HG02943 (cell line): ENCODE results near the gene ROBO2.

ENCODE experiments used
- ATAC-seq: cut with Tn5 transposase; IDR thresholded peaks from one replicate; pipeline ENCODE4 v1.9.1; 2021; ENCODE audit warnings: mild to moderate bottlenecking, low read depth, moderate library complexity; ENCODE audit not compliant: unreplicated experiment

Gene ROBO2

DNA sequence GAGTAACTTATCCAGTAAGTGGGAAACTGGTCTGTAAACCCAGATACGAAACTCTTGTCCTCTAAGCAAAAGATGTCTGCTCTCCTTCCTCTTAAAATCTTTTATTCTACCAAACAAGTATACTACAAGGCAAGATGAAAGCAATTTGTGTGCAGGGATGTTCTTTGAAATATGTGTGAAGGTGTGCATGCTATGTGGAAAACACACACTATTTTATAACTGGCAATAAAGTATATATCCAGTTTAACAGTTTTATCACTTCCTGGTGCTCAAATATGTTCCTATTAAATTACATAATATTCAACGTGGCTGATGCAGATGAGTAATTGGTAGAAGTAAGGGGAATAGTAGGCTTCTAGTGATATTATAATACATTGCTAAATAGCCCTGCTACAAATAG, 566.5 kb downstream of the ROBO2 start:
- no peak for ATAC-seq

DNA sequence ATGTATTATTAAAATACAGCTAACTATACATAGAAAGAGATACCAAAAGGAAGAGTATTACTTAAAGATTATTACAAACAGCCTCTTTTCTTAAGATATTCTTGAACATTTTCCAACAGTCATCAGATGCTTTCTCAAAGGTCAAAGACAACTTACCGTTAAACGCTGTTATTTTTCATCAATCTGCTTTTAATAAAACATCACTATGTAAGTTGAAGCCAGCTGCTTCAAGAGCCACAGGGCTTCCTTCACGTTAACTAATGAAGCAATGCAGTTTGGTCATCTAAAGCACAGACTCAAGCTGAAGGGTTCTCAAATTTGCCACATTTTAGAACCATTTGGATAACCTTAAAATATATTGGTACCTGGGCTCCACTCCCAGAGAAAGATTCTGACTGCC, 578.8 kb downstream of the ROBO2 start:
- ATAC-seq: no peak

DNA sequence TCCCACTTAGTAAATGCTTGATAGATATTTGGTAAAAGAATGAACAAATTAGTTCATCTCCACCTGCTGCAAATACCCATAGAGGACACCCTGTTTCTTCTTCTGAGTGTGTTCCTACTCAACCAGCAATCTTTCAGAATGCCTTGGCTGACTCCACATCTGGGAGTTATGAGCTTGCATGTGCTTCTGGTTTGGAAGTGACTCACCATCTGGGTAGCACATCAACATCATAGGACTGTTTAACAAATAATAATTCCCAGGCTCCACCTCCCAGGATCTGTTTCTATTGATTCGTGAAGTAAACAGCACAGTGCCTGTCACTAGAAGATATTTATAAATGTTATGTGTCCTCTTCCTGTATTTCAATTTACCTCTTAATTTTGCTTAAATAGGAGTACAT, 580.1 kb downstream of the ROBO2 start:
- no peak for ATAC-seq

- no peak for ATAC-seq
Observed at GRCh38 chr3:77623500-77623899, 583.6 kb downstream of the ROBO2 start.

DNA sequence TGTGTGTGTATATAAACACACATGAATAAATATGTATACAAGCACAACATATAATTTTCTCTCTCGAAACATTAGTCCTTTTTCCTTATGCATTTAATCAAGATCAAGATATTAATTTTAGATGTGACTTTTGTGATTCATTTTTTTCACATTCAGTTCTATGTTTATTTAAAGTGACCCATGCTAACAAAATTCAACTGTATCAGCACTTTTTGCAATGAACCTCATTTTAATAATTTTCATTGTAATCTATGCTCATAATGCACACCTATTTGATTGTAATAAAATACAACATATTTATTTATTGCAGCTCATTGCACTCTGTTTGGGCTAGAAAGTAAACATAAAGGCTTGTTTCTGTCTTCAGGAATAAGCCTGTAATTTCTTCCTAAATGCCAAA, 586.3 kb downstream of the ROBO2 start:
- ATAC-seq: no peak

GRCh38 chr3:77648214-77648613, 608.3 kb downstream of the ROBO2 start:
- no peak for ATAC-seq

GRCh38 chr3:77648664-77649063, 608.8 kb downstream of the ROBO2 start:
- ATAC-seq: no peak

DNA sequence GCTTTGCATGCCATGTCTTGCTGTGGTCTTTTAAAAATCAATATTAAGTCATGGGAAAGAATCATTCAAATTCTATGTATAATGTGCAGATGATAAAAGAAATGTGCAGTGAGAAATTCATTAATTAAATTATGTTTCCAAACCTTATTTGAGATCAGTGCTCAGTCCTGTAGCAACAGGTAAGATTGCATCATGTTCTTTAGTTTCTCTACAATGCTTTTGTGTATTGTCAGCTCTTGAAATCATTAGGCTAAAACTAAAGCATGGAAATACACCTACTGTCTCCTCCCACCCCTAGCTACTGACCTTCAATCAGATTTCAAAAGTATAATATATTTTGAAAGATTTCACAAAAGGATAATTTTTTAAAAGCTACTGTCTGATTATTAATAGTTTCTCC, 612.7 kb downstream of the ROBO2 start:
- ATAC-seq: no peak

GRCh38 chr3:77655396-77655795, 615.5 kb downstream of the ROBO2 start:
- no peak for ATAC-seq

DNA sequence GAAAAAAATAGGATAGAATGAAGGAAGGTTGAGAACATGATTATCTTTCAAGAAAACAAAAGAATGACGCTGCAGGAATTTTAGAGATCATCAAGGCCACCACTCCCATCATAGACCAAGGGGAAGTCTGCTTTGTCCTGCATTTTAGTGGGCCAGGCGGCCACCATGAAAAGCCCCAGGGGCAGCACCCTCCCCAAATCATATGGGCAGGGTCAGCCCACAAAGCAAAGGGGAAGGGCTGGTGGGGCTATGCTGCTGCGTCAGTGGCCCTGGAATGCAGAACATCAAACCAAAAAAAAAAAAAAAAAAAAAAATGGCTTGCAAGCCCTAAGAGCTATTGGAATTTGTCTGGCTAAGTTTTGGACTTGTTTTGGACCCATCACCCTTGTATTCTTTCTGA, 620.8 kb downstream of the ROBO2 start:
- ATAC-seq: no peak

GRCh38 chr3:77667901-77668300, 628.0 kb downstream of the ROBO2 start:
- no peak for ATAC-seq

GRCh38 chr3:77668376-77668775, 628.5 kb downstream of the ROBO2 start:
- ATAC-seq: no peak

DNA sequence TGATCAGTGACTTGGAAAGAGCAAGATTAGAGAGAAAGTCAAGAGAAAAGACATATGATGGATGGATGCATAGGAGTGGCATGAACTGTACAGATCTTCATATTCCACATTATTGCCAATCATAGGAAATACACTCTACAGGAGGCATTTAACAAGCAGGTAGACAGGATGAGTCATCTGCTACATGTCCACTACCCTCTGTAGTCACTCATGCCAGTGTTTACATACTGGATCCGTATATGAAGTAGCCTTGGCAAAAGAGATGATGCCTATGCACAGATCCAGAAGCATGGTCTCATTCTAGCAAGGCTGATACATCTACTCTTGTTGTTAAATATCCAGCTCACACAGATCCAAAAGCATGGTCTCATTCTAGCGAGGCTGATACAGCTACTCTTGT, 632.1 kb downstream of the ROBO2 start:
- ATAC-seq: no peak

DNA sequence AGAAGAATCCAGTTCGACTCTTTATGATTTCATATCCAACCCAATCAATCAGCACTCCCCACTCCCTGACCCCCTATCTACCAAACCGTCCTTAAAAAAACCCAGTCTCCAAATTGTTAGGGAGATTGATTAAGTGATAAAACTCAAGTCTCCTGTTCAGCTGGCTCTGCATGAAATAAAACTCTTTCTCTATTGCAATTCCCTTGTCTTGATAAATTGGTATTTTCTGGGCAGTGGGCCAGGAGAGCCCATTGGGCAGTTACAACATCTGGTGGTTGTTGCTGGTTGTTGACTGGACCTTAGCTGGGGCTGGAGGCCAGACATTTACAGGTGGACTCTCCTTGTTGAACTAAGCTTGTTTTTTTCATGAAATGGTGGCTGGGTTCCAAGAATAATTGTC, 642.3 kb downstream of the ROBO2 start:
- ATAC-seq: no peak

- ATAC-seq: no peak
Observed at GRCh38 chr3:77684115-77684514, 644.2 kb downstream of the ROBO2 start.

GRCh38 chr3:77685713-77686112, 645.8 kb downstream of the ROBO2 start:
- ATAC-seq: no peak

DNA sequence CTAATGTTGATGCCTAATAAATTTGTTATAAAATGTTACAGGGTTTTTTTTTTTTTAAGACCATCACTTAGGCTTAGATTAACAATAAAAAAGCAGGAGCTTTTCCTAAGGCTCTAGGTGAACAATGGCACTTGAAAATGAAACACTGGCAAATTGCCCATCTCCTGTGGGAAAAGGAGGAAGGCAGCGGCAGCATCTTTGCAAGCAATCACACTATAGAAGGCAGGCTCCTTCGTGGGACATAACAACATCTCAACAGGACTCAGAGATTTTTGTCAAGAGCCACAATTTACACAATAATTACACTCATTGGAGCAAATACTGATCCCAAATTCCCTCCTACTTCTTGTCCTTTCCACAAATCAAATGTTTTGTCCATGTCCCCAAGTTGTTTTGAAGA, 646.7 kb downstream of the ROBO2 start:
- no peak for ATAC-seq

GRCh38 chr3:77687545-77687944, 647.6 kb downstream of the ROBO2 start:
- ATAC-seq: no peak

DNA sequence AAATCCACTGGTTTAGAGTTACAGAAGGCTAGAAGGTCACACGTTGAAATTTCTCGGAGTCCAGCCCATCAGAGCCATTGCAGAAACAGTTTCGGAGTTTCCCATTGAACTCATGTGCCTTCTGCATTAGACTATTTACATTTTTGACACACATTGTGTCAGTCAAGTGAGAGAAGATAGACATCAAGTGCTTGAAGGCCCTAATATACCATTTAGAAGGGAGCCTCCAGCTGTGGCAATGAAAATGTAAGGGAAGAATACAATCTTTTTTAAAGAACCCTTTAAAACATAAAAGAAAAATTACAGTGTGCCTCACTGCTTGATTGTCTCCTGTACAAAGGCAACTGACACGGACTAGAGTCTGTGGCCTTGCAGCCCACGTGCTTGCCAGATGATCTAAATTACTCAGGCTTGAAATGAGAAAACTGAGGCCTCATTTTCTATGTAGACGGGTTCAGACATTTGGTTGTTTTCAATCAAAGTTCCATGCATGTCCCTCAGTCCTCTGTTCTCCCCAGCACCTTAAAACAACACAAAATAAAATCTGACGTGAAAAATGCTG, 650.5 kb downstream of the ROBO2 start:
- no peak for ATAC-seq

DNA sequence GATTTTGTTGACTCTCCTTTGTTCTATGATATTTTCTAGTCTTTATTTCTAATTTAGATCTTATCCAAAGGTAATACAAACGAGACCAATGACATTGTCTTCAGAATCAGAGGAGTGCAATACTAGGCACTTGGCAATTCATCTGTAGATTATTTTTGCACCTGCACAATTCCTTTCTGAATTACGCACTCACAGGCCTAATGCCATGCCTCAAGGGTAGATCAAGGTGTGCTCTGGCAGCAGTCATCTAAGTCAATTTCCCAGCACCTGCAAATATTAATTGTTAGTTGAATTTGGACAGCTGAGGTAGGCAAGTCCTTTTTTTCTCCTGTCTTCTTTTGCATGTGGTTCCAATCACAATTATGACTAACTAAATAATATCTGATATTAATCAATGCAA, 653.2 kb downstream of the ROBO2 start:
- no peak for ATAC-seq

DNA sequence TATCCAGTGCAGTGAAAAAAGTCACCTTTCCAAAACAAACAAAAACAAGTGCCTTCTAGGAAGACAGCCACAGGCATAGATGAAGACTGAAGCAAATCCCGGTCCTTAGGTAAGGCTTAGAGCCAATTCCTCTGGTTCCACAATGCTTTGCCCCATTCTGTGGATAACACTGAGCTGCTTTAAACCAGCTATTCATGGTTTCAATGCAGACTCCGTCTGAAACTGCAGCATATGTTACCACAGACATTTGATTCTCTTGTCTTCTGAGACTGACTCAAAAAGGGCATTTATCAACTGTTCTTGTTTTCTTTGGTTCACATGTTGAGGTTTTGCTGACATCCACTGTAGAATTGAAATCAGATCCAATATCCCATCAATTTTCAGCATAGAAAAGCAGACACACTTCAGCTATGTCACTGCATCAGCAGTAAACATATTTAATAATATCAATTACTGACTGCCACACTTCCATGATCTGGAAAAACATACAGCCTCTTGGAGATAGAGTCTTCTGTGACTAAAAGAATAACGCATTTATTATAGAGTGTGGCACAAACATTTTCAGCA, 659.3 kb downstream of the ROBO2 start:
- ATAC-seq: no peak
